Measurements from ENCODE around the gene IRX6.

The IRX6 gene

DNA sequence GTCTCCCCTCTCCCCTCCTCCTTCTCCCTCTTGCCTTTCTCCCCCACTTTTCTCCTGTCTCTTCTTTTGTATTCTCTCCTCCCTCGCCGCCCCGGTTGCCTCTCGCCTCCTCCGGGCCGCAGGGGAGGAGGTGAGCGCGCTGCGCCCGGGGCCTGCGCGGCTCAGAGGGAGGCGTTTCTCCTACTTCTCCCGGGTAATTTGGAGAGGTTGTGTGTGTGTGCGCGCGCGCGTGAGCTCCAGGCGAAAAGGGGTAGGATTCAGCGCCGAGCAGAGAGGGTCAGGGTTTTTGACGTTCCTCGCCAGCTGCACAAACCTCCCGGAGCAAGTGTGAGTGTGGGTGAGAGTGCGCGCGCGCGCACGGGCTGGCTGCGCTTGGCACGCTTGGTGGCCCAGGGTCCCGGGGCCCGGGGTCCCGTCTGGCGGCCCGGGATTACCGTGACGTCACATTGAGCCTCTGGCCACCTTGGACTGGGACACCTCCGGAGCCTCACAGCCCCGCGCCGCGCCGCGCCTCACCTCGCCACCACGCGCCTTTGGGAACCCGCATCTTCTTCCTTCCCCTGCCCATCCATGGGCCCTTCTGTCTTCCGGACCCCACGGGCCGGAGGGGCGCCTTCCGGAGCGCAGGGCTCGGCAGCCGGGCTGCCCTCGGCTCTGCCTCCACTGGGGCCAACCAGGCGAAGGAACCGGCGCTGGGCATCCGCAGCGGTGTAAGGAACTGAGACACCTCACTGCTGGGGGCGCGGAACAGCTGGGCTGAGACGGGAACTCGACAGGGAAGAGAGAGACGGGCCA lies 479 bp downstream of the IRX6 start:
- DNase-seq: no peak

DNA sequence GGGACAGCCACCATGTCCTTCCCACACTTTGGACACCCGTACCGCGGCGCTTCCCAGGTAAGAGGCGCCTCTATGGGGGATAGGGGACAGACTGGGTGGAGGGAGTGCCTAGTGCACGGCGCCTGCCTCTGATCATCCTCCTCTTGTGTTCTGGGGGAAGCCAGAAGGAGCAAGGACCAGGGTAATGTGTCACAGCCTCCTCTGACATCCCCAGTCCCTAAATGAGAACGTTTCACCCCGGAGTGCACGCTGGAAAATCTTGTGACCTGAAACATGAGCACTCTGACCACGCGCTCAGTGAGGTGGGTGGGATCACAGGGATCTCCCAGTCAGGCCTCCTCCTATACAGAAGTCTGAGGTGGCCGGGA lies 1.1 kb downstream of the IRX6 start:
- DNase-seq: no peak

DNA sequence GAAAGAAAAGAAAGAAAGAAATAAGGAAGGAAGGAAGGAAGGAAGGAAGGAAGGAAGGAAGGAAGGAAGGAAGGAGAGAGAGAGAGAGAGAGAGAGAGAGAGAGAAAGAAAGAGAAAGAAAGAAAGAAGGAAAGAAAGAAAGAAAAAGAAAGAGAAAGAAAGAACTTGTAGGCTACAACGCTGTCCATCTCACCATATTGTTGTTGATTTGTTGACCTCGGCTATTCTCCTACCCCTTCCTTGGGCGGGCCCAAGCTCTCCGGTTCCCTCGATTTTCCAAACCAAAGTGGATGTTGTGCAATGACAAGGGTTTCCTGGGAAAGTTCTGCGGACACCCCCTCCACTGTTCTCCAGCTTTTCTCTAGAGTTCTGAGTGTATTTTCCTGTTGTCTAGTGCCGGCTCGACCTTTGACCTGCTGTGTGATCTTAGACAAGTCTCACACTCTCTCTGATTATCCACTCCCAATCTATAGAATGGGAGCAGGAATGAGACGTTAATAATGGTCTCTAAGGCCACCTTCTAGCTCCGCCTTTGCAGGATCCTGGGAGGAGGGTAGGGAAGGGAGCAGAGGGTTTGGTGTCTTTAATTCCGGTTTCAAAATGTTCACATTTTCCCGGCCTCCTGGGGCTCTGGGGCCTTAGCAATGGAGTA lies 1.6 kb downstream of the IRX6 start:
- DNase-seq: no peak

DNA sequence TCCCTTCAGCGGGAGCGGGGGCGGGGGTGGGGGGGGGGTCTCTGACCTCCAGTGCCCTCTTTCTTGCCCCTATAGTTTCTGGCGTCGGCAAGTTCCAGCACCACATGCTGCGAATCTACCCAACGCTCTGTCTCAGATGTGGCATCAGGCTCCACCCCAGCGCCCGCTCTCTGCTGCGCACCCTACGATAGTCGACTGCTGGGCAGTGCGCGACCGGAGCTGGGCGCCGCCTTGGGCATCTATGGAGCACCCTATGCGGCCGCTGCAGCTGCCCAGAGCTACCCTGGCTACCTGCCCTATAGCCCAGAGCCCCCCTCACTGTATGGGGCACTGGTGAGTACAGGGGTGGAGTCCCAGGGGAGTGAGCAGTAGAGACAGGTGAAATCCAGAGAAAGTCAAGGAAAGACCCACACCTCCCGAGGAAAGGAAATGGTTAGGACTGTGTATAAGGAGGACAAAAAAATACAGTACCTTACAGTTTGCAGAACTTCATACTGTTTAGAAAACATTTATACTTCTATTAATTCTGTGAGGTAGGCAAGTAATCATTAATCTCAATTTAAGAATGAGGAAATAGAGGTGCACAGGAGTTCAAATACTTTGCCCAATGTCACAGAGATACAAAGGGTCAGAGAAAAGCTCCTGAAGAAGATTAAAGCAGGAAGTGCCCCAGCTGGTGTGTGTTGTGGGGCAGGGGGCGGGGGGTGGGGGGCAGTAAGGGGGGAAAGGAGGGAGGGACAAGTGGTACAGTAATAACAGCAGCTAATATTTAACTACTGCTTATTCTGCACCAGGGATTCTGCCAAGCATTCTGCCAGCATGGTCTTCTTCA lies 2.5 kb downstream of the IRX6 start:
- DNase-seq: no peak

DNA sequence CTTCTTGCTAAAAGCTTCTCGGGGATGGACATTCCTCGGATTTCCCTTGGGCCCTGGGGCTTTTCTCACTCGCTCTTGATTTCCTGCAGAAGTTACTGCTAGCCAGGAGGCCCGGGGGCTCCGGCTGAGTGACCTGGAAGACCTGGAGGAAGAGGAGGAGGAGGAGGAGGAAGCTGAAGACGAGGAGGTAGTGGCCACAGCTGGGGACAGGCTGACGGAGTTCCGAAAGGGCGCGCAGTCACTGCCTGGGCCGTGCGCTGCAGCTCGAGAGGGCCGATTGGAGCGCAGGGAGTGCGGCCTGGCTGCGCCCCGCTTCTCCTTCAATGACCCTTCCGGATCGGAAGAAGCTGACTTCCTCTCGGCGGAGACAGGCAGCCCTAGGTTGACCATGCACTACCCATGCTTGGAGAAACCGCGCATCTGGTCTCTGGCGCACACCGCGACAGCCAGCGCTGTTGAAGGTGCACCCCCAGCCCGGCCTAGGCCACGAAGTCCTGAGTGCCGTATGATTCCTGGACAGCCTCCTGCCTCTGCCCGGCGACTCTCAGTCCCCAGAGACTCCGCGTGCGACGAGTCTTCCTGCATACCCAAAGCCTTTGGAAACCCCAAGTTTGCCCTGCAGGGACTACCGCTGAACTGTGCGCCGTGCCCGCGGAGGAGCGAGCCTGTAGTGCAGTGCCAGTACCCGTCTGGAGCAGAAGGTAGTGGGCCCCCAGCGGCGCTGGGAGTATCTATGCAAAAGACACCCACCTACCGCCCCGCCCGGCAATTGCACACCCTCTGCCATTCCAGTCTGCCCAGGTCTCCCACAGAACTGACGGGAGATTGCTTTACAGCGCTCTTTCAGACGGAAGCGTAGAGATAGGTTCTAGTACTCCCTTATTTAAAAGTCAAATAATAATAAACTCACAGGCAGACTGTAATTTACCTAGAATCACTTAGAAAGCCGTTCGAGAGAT lies 4.9 kb downstream of the IRX6 start:
- DNase-seq: no peak

DNA sequence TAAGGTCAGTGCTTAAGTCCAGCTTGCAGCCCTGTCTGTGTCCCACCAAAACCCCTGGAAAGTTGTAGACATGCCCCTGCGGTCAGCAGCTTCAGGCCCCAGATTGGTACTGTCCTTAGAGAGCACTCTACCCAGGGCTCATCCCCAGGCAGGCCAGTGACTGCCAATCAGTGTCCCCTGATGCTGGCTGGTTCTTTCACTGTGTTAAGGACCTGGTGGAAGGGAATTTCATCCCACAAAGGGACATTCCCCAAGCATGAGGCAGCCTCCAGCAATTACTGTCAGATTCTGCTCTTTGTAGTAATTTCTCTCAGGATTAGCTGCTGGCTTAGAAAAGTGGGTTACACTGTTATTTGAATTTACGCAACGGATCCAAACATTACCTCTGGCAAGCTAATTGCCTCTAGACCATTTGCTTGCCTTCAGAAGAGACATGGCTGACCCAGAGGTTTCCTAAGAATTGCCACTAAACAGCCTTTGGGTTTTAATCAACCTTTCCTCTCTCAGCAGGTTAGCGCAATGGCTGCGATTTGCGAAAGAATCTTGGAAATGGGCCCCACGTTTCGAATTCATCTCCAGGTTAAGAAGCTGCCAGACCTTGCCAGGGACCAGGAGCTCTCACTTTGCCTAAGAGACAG lies 5.9 kb downstream of the IRX6 start:
- DNase-seq: no peak

DNA sequence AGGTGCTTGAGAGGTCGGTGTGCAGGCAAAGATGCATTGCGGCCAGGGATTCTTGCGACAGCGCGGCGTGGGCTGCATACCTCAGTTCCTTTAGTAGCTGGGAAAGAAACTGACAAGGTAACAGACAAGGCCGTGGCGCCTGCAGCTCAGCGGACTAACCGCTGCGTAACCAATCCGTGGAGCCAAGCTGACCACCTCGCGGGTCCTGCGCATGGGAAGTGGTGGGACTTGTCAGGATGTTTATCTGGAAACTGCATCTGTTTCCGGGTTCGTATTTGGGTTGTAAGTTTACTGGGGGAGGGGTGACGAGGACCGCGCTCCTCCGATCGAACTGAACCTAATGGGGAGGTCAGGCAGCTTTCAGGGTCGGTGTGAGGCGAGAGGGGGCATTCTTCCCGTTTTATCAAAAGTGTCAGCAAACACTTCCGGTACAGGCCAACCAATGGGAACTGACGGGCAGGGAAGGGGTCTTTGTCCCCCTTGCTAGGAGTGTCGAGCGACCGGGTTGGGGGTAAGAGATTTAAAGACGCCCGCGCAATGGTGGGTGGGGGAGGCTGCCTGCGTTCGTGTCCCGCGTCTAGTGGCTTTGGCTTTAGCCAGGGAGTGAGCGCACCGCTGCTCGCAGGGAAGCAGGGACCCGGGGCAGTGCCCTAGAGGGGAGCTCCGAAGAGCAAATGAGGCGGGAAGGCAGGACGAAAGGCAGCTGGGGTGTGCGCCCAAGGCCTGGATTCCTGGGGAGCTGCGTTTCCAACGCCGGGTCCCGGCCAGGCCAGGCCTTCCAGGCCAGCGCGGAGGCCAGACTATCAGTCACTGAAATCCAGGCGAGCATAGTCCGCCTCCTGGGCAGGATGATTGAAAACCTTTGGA lies 7.0 kb downstream of the IRX6 start:
- no peak for DNase-seq

DNA sequence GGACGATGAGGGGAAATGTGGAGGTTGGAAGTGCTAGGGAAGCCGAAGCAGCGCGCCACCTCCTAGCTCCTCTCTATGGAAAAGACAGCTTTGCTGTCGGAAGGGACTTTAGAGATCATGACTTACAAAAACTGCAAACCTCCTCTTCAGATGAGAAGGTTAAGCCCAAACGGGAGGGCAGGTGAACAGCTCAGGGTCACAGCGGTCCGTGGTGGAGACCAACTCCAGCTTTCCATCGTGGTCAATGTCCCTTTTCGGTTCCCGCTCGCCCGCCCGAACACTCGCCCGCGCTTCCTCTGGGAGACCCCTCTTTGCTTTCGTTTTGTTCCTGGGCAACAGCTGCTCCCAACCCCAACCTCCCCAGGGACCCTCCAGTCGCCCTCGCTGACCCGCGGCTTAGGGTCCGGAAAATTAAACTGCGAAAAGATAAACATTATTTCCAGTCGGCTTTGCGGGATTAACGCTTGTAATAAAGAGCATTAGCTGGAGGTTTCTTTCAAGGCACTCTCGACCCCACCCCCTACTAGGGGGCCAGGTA lies 7.7 kb downstream of the IRX6 start:
- DNase-seq: no peak

DNA sequence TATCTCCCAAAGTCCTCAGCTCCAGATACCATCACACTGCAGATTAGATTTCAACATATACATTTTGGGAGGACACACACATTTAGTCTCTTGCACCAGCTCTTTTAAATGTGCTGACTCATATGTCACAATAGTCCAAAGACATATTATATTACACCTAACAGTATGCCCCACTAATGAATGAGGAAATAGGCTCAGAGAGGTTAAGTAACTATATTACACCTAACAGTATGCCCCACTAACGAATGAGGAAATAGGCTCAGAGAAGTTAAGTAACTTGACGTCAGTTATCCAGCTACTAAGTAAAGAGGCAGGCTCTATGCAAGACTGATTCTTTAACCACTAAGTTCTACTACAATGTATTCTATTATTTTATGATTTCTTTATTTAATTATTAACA lies 9.7 kb downstream of the IRX6 start:
- no peak for DNase-seq

DNA sequence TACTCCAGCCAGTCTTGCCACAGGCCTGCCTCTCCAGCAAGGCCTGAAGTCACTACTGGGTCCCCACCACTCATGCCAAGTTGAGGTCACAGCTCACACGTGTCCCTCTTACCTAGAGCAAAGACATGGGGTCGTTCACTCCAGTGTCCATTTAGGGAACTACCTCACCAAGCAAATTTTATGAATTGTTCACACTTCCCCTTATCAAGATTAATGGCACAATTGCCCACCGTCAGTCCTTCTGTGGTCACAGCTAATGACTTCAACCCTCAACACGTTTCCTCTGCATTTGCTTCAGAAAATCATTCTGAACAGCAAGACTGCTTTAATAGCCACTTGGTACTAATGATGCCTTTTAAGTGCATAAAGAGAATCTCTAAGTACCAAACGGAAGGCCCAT lies 14.6 kb downstream of the IRX6 start:
- no peak for DNase-seq

DNA sequence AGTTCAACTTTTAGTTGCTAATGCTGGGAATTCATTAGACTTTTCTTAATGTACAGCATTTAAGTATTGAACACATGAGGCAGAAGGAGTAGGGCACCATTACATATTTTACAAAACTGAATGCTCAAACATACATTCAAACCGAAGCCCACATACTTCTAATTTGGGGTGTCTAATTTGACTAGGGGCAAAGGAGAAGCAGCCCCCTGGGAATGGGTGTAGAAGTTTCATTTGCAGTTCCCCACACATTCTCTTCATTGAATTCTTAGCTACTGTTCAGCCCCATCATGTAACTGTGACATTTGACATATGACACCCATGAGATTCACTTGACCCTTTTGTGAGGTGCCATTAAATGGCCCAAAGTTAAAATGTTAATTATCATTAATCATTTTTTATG lies 16.4 kb downstream of the IRX6 start:
- no peak for DNase-seq

DNA sequence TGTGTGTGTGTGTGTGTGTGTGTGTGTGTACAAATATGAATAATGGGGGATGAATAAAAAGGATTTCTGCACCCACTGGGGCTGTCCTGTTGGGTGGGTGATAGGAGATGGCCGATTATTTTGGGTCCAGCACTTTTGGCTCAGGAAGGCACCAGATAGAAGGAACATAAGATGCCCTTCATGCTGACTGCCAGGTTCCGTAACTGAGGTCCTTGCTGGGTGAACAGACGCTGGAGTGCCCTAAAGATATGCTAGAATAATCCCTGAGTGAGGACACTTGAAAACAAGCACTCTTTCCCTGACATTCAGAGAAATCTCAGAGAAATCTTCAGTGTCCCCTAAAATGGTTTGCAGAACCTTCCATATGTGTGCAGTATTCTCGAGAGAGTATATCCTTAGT lies 17.7 kb downstream of the IRX6 start:
- no peak for DNase-seq

DNA sequence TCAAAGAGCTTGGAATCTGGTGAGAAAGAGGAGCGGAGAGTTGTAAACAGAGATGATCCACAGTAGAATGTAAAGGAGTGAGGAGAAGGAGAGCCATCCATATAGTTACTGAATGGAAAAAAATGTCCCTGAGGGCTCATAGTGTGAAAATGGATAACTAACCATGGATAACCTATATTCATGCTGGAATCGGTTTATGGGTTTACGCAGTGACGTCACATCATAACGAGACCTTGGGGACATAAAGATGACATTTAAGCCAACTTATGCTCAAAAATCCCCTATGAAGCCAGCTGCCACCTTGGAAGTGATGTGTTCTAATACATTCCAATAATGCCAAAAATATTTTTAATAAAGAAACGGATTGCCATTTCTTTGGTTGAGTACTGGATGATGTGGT lies 22.5 kb downstream of the IRX6 start:
- no peak for DNase-seq

DNA sequence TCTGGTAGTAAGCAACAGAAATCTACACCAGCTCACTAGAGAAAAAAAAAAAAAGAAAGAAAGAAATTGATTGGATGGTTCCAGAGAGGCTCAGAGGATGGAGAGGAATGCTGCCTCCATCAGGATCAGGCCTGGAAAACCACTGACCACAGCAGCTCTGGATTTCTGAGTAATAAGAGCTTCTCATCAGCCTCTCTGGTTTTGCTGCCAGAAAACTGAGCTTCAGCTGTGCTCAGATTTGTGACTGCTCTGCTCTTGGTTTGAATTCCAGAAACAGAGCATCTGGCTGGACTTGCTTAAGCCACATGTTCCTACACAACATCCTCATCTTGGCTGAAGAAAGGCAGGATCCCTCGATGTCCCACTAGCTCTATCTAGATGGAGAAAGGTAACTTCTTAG lies 25.9 kb downstream of the IRX6 start:
- DNase-seq: no peak

DNA sequence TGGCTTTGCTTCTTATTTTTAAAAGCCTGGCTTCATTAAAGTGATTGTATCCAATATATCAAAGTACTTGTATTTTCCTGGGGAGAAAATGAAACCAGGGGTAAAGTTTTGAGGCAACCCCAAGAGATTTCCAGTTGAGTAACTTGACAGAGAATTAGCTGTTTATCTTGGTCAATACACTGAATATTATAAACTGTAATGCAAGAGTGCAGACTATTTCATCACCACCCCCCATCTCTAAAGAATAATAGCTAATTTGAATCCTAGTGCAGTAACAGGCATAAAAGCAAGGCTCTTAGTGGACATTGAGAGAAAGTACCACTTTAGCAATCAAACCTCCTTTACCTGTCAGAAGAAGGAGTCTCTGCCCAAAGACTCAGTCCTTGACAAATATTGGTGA lies 27.0 kb downstream of the IRX6 start:
- no peak for DNase-seq

DNA sequence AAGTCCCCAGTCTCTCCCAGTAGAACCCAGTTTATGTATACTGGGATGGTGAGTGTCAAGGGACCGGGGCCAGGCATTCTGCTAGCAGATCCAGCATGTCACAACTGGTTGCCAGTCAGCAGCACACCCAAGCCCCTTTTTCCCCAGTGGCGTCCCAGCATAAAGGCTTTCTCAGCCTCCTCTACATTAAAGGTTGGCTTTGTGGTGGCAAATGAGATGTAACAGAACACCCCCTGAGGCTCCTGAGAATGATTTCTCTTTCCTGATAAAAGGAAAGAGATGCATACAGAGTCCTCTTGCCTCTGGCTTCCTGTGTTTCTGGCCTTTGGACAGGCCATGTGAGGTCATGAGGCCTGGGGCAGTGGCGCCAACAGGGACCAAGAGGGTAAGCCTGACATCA lies 27.9 kb downstream of the IRX6 start:
- DNase-seq: no peak

DNA sequence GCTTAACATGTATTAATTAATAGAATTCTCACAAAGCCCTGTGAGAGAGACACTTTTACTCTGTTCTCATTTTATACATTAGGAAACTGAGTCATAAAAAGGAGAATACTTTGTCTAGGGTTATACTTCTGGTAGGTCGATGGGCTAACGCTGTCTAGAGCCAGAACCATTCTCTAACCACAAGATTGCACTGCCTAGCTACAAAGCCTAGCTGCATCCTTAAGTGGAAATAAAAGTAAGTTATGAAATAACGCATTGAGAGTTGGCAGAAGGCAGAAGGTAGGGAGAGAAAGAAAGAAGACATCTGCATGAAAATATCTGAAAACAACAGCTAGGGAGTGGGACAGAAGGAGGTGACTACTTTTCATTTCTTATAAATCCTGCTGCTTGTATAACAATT lies 33.2 kb downstream of the IRX6 start:
- DNase-seq: no peak

DNA sequence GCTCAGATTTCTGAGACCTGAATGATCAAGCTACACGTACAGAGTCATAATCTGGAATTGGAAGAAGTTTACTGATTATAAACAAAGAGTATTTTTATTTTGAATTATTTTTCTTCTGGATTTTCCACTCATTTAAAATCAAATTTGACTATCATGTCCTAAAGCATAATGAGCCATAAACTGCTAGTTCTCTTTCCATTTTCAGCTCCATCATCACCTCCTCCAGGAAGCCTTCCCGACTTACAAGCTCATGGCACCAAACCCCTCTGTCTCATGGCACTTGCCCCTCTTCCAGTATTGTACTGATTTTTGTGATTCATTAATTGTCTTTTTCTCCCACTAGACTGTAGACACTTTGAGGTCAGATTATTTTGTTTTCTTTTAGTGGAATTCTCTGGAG lies 35.9 kb downstream of the IRX6 start:
- DNase-seq: no peak

DNA sequence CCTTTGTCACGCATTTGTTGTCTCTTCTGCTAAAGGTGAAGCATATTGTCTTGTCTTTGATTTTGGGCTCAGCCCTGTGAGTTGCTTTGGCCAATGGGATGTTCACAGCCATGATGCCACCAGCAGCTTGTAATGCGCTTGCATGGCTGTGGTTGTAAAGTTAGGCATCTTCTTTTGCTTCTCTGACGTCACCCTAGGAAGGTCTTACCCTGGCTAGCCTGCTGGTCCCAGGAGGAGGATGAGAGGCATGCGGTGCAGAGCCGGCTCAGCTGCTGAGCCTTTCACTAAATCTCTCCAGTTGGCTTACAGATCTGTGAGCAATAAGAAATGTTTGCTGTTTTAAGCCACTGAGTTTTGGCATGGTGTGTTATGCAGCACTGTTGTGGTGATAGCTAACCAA lies 40.8 kb downstream of the IRX6 start:
- DNase-seq: no peak

DNA sequence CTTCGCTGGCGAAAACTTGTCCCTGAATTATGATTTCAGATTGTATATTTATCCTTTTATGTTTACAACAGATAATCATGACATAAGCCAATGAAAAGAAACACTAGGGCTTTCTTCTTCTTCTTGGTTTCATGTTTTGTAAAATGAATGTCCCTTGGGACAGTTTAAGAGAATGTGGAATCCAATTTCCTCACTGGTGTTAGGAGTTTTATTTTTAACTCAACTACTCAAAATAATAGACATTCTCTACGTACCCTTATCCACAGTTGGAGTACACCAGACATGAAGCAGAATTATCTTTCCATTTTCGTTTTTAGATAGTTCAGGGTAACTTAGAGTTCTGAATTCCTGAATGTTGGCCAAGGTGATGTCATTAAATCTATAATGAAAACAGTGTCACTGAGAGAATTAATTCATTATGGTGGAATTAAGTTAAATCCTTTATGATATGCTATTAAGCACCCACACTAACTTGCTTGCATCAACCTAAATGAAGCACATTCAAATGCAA lies 43.4 kb downstream of the IRX6 start:
- DNase-seq: no peak
